Neural cell (in vitro differentiated cells): ENCODE data around the gene CCDC24. TPM values are rescaled to one million over a fixed set of nuclear protein-coding genes. Genes with fewer than 3 reads are reported as not detected.

ENCODE experiments used
- H2AFZ ChIP-seq: fragments of 200-600, 300-800 bp; sonication (generic), shearing (Covaris generic); 2 replicates; pipeline ENCODE4 v1.6.0; 2014; ENCODE audit warnings: low read depth, mild to moderate bottlenecking, antibody characterized with exemption, low read length, moderate library complexity
- H3F3A ChIP-seq: fragments of 200-600 bp; shearing (Covaris generic); 2 replicates; pipeline ENCODE4 v1.6.1; 2016; ENCODE audit warnings: mild to moderate bottlenecking, moderate library complexity, mixed read lengths, antibody characterized with exemption, low read length; ENCODE audit not compliant: insufficient read depth, poor library complexity, severe bottlenecking
- H3K27ac ChIP-seq: fragments of 200-600, 300-800 bp; sonication (generic), shearing (Covaris generic); 2 replicates; pipeline ENCODE4 v1.5.1; 2014; ENCODE audit warnings: mild to moderate bottlenecking, low read length, moderate library complexity
- H3K27me3 ChIP-seq: fragments of 300-800, 200-600 bp; sonication (generic), shearing (Covaris generic); 2 replicates; pipeline ENCODE4 v1.6.0; 2014; ENCODE audit warnings: mild to moderate bottlenecking, low read depth, low read length, moderate library complexity; ENCODE audit not compliant: insufficient read depth
- H3K36me3 ChIP-seq: fragments of 300-800, 200-600 bp; sonication (generic), shearing (Covaris generic); 2 replicates; pipeline ENCODE4 v1.5.1; 2014; ENCODE audit warnings: mild to moderate bottlenecking, antibody characterized with exemption, low read length, moderate library complexity; ENCODE audit not compliant: insufficient read depth
- H3K4me2 ChIP-seq: fragments of 300-800, 200-600 bp; sonication (generic), shearing (Covaris generic); 2 replicates; pipeline ENCODE4 v1.6.0; 2014; ENCODE audit warnings: mild to moderate bottlenecking, low read length
- H3K4me3 ChIP-seq: fragments of 300-800, 200-600 bp; sonication (generic), shearing (Covaris generic); 2 replicates; pipeline ENCODE4 v1.5.1; 2014; ENCODE audit warnings: mild to moderate bottlenecking, low read length, moderate library complexity
- H3K79me2 ChIP-seq: fragments of 200-600 bp; shearing (Covaris generic); replicated peaks from 2 replicates; pipeline ENCODE4 v1.6.0; 2014; ENCODE audit warnings: mild to moderate bottlenecking, low read length, moderate library complexity; ENCODE audit not compliant: insufficient read depth
- H3K9ac ChIP-seq: fragments of 300-800, 200-600 bp; sonication (generic), shearing (Covaris generic); 2 replicates; pipeline ENCODE4 v1.6.1; 2016; ENCODE audit warnings: mild to moderate bottlenecking, low read length, mixed read lengths
- H3K9me2 ChIP-seq: fragments of 200-600 bp; shearing (Covaris generic); 2 replicates; pipeline ENCODE4 v1.6.1; 2016; ENCODE audit warnings: mild to moderate bottlenecking, low read length, mixed read lengths; ENCODE audit not compliant: insufficient read depth
- H3K9me3 ChIP-seq: fragments of 200-600, 300-800 bp; sonication (generic), shearing (Covaris generic); 2 replicates; pipeline ENCODE4 v1.6.1; 2016; ENCODE audit warnings: mild to moderate bottlenecking, mixed run types, low read length, moderate library complexity, mixed read lengths
- H4K20me1 ChIP-seq: fragments of 200-600 bp; shearing (Covaris generic); 2 replicates; pipeline ENCODE4 v1.6.1; 2016; ENCODE audit warnings: mild to moderate bottlenecking, mixed run types; ENCODE audit not compliant: insufficient read depth
- EP300 ChIP-seq: fragments of 450-650 bp; conservative IDR thresholded peaks from 2 replicates; pipeline ENCODE4 v1.6.1; 2014; ENCODE audit warnings: antibody characterized with exemption, mild to moderate bottlenecking, moderate library complexity; ENCODE audit not compliant: poor library complexity, severe bottlenecking
- EZH2 ChIP-seq: fragments of 200-600, 300-800 bp; shearing (Covaris generic), sonication (generic); IDR thresholded peaks from 2 replicates; pipeline ENCODE4 v1.6.1; 2014; ENCODE audit warnings: antibody characterized with exemption, low read length, borderline replicate concordance, mild to moderate bottlenecking; ENCODE audit not compliant: insufficient read depth, poor library complexity, severe bottlenecking
- MXI1 ChIP-seq: fragments of 450-650 bp; conservative IDR thresholded peaks from 2 replicates; pipeline ENCODE4 v1.6.1; 2014; ENCODE audit warnings: antibody characterized with exemption, mild to moderate bottlenecking; ENCODE audit not compliant: poor library complexity, severe bottlenecking
- POLR2AphosphoS5 ChIP-seq: IDR thresholded peaks from 2 replicates; pipeline ENCODE4 v1.6.1; 2012
- RAD21 ChIP-seq: fragments of 450-650 bp; conservative IDR thresholded peaks from 2 replicates; pipeline ENCODE4 v1.6.1; 2014; ENCODE audit warnings: antibody characterized with exemption, mild to moderate bottlenecking, moderate library complexity
- SMC3 ChIP-seq: fragments of 450-650 bp; conservative IDR thresholded peaks from 2 replicates; pipeline ENCODE4 v1.6.1; 2014; ENCODE audit warnings: antibody characterized with exemption, mild to moderate bottlenecking, moderate library complexity; ENCODE audit not compliant: poor library complexity
- TAF1 ChIP-seq: IDR thresholded peaks from 2 replicates; pipeline ENCODE4 v1.6.1; 2012; ENCODE audit warnings: low read depth
- polyA plus RNA-seq: library from polyadenylated mRNA; depleted of rRNA; stranded (reverse); fragments of >200 nt; gene quantifications from 2 replicates; pipeline ENCODE4 v1.2.3, GENCODE V29; 2014
- TF ChIP-seq, protein P1 (sequence below): fragments of 450-650 bp; IDR thresholded peaks from 2 replicates; pipeline ENCODE4 v1.5.1; 2014; ENCODE audit warnings: antibody characterized with exemption, mild to moderate bottlenecking, moderate library complexity; ENCODE audit not compliant: poor library complexity, severe bottlenecking
- TF ChIP-seq, protein P2 (sequence below): IDR thresholded peaks from 2 replicates; pipeline ENCODE4 v1.6.1; 2012; ENCODE audit warnings: borderline replicate concordance

The CCDC24 gene
- polyA plus RNA-seq, 1 donor from 2014 or later, result 16.5 TPM

DNA sequence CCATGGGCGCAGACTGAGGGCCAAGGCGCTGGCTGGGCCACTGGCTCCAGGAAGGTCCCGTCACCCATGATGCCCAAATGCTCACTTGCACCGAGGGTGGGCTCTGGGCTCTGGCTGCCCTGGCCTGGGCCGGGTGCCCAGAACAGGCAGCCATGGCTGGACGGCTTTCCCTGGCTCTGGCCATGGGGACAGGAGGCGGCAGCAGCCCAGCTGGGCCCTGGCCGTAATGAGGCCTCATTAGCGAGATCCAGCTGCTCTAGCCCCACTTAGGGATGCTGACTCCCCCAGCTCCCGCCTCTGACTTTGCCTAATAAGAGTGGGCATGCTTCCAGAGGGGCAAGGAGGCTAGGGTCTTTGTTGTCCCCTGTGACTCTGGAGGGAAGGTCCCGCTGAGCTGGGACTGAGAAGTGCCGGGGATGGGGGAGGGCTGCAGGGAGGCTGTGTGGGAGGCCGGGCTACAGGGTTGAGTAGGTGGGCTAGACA, 28.1 kb downstream of the CCDC24 start:
- Histone ChIP-seq H3K36me3 (no peaks in the 10 kb centered on the region), H3K79me2 (no peaks in the 10 kb centered on the region), H3K9ac (no peak overlapping the region), H4K20me1 (no peaks in the 10 kb centered on the region), H3K27ac (no peak overlapping the region), H3K9me3 (no peaks in the 10 kb centered on the region), H3K27me3 (no peaks in the 10 kb centered on the region), H3K4me3 (no peak overlapping the region), H3K4me2 (no peak overlapping the region), H3F3A (no peaks in the 10 kb centered on the region), H2AFZ (no peak overlapping the region), H3K9me2 (no peaks in the 10 kb centered on the region)
- TF ChIP-seq MXI1 (no peak), TAF1 (no peak), POLR2AphosphoS5 (no peak), RAD21 (no peak), SMC3 (no peak)

DNA sequence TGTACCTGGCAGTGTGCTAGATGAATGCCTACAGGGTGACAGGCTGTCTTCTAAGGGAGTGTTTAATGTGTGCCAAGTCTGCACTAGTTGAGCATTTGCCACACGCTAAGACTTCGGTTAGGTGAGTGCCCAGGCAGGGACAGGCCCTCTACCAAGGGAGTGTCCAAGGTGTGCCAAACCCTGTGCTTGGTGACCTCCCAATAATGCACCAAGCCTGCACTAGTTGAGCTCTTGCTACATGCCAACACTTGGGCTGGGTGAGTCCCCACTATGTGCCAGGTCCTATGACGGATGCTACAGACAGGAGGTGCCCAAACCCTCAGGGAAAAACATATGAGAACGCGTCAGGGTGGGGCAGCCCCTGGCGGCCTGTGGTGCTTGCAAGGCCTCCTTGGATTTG, 29.1 kb downstream of the CCDC24 start:
- H3K9me3 ChIP-seq, result no peaks in the 10 kb centered on the region
- H3F3A ChIP-seq, result no peaks in the 10 kb centered on the region
- no peak overlapping the region for H3K4me2 ChIP-seq
- no peaks in the 10 kb centered on the region for H3K79me2 ChIP-seq
- H3K27me3 ChIP-seq, result no peaks in the 10 kb centered on the region
- no peak overlapping the region for H3K9ac ChIP-seq
- no peaks in the 10 kb centered on the region for H4K20me1 ChIP-seq
- no peak for TF ChIP-seq TAF1
- TF ChIP-seq MXI1, result no peak
- no peak for TF ChIP-seq RAD21
- TF ChIP-seq, protein P1, sequence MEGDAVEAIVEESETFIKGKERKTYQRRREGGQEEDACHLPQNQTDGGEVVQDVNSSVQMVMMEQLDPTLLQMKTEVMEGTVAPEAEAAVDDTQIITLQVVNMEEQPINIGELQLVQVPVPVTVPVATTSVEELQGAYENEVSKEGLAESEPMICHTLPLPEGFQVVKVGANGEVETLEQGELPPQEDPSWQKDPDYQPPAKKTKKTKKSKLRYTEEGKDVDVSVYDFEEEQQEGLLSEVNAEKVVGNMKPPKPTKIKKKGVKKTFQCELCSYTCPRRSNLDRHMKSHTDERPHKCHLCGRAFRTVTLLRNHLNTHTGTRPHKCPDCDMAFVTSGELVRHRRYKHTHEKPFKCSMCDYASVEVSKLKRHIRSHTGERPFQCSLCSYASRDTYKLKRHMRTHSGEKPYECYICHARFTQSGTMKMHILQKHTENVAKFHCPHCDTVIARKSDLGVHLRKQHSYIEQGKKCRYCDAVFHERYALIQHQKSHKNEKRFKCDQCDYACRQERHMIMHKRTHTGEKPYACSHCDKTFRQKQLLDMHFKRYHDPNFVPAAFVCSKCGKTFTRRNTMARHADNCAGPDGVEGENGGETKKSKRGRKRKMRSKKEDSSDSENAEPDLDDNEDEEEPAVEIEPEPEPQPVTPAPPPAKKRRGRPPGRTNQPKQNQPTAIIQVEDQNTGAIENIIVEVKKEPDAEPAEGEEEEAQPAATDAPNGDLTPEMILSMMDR, result no peak
- no peak for TF ChIP-seq EZH2
- TF ChIP-seq, protein P2, sequence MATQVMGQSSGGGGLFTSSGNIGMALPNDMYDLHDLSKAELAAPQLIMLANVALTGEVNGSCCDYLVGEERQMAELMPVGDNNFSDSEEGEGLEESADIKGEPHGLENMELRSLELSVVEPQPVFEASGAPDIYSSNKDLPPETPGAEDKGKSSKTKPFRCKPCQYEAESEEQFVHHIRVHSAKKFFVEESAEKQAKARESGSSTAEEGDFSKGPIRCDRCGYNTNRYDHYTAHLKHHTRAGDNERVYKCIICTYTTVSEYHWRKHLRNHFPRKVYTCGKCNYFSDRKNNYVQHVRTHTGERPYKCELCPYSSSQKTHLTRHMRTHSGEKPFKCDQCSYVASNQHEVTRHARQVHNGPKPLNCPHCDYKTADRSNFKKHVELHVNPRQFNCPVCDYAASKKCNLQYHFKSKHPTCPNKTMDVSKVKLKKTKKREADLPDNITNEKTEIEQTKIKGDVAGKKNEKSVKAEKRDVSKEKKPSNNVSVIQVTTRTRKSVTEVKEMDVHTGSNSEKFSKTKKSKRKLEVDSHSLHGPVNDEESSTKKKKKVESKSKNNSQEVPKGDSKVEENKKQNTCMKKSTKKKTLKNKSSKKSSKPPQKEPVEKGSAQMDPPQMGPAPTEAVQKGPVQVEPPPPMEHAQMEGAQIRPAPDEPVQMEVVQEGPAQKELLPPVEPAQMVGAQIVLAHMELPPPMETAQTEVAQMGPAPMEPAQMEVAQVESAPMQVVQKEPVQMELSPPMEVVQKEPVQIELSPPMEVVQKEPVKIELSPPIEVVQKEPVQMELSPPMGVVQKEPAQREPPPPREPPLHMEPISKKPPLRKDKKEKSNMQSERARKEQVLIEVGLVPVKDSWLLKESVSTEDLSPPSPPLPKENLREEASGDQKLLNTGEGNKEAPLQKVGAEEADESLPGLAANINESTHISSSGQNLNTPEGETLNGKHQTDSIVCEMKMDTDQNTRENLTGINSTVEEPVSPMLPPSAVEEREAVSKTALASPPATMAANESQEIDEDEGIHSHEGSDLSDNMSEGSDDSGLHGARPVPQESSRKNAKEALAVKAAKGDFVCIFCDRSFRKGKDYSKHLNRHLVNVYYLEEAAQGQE, result no peak
- TF ChIP-seq EP300, result no peak
- no peak for TF ChIP-seq POLR2AphosphoS5
- H3K27ac ChIP-seq, result no peak overlapping the region
- no peaks in the 10 kb centered on the region for H3K36me3 ChIP-seq
- no peak overlapping the region for H2AFZ ChIP-seq
- no peaks in the 10 kb centered on the region for H3K9me2 ChIP-seq
- H3K4me3 ChIP-seq, result no peak overlapping the region

DNA sequence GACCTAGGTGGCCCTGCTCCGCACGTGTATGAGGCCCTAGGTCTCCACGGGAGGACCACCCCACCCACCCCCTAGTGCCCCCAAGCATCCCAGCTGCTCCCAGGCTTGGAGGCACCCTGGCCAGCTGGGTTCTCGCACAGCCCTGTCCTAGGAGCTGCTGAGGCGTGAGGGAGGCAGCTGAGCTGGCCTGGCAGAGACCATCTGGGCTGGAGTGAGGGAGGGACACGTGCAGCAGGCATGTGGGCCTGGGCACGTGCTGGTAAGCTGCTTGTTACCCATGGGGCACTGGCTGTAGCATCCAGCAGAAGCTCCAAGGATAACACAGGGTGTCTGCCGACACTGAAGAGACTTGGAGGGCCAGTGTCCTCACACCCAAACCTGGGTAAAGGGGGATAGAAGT, 29.8 kb downstream of the CCDC24 start:
- H3K36me3 ChIP-seq, result no peaks in the 10 kb centered on the region

More for the DNA sequence above, 29.8 kb downstream of the CCDC24 start:
- H3F3A ChIP-seq, result no peaks in the 10 kb centered on the region
- no peaks in the 10 kb centered on the region for H3K9me2 ChIP-seq
- H3K27ac ChIP-seq, result no peak overlapping the region
- TF ChIP-seq POLR2AphosphoS5 (no peak), EZH2 (no peak), SMC3 (no peak), MXI1 (no peak)
- TF ChIP-seq, protein P1, result no peak
- H3K4me3 ChIP-seq, result no peak overlapping the region
- H3K4me2 ChIP-seq, result no peak overlapping the region
- H3K27me3 ChIP-seq, result no peaks in the 10 kb centered on the region
- no peak overlapping the region for H2AFZ ChIP-seq
- no peaks in the 10 kb centered on the region for H4K20me1 ChIP-seq
- no peaks in the 10 kb centered on the region for H3K9me3 ChIP-seq
- H3K9ac ChIP-seq, result no peak overlapping the region
- no peaks in the 10 kb centered on the region for H3K79me2 ChIP-seq
